ENCODE data around the gene UTF1.
"Not testable (repeated sequence)": the region's sequence is repeated elsewhere in the genome, so short reads cannot be mapped to it uniquely, and the experiment has no call there.

Gene UTF1

GRCh38 chr10:133265052-133265451 is 35.0 kb downstream of the UTF1 start:
- DNase-seq (ENCODE audit: low spot score) = not testable (repeated sequence)

GRCh38 chr10:133266056-133266795 is 36.2 kb downstream of the UTF1 start:
- DNase-seq (ENCODE audit: low spot score) = no peak

GRCh38 chr10:133267293-133267692 is 37.3 kb downstream of the UTF1 start:
- DNase-seq (ENCODE audit: low spot score) = no peak

- no peak for DNase-seq (ENCODE audit: low spot score)
Measured at GRCh38 chr10:133267829-133268228, 37.8 kb downstream of the UTF1 start.

GRCh38 chr10:133268532-133268931 is 38.5 kb downstream of the UTF1 start:
- no peak for DNase-seq (ENCODE audit: low spot score)

GRCh38 chr10:133269367-133269766 is 39.4 kb downstream of the UTF1 start:
- no peak for DNase-seq (ENCODE audit: low spot score)

GRCh38 chr10:133270204-133270603 is 40.2 kb downstream of the UTF1 start:
- DNase-seq (ENCODE audit: low spot score) = no peak

- DNase-seq (ENCODE audit: low spot score) = no peak
Measured at GRCh38 chr10:133270773-133271297, 40.8 kb downstream of the UTF1 start.

GRCh38 chr10:133271521-133272300 is 41.7 kb downstream of the UTF1 start:
- no peak for DNase-seq (ENCODE audit: low spot score)

- no peak for DNase-seq (ENCODE audit: low spot score)
Measured at GRCh38 chr10:133272301-133272963, 42.4 kb downstream of the UTF1 start.

GRCh38 chr10:133272964-133273420 is 43.0 kb downstream of the UTF1 start:
- DNase-seq (ENCODE audit: low spot score) = no peak

GRCh38 chr10:133273534-133274143 is 43.6 kb downstream of the UTF1 start:
- DNase-seq (ENCODE audit: low spot score) = no peak

GRCh38 chr10:133274751-133275683 is 45.0 kb downstream of the UTF1 start:
- DNase-seq (ENCODE audit: low spot score) = no peak

GRCh38 chr10:133275684-133276092 is 45.7 kb downstream of the UTF1 start:
- no peak for DNase-seq (ENCODE audit: low spot score)

GRCh38 chr10:133276100-133276434 is 46.0 kb downstream of the UTF1 start:
- no peak for DNase-seq (ENCODE audit: low spot score)

GRCh38 chr10:133276435-133277201 is 46.6 kb downstream of the UTF1 start, which contains the start of gene ADAM8:
Gene ADAM8 (minus strand): TSS chr10:133276868. CDS start chr10:133276817, 51 bp downstream.
- peak; percentile 69 for DNase-seq (ENCODE audit: low spot score)

GRCh38 chr10:133277277-133277992 is 47.4 kb downstream of the UTF1 start:
- DNase-seq (ENCODE audit: low spot score) = no peak

- no peak for DNase-seq (ENCODE audit: low spot score)
Measured at GRCh38 chr10:133277993-133278576, 48.1 kb downstream of the UTF1 start.
